Esophagus muscularis mucosa (tissue), 4 donors: ENCODE measurements around the gene PHIP.

Experiments
- EP300 ChIP-seq: sonication (generic); formaldehyde crosslinking; IDR thresholded peaks from one replicate; pipeline ENCODE4 v1.6.1; 2017; ENCODE audit warnings: antibody characterized with exemption
- POLR2A ChIP-seq: fragments of 450-650 bp; IDR thresholded peaks from one replicate; pipeline ENCODE4 v1.6.1; 2017; ENCODE audit warnings: antibody characterized with exemption, moderate library complexity, mild to moderate bottlenecking, low read depth
- POLR2AphosphoS5 ChIP-seq, 2 donors: sonication (generic); formaldehyde crosslinking; IDR thresholded peaks; one replicate each; pipeline ENCODE4 v1.6.1; 2017; ENCODE audit warnings: antibody characterized with exemption in 2 of 2
- TF ChIP-seq, protein P1 (sequence below), 3 experiments: fragments of 200-600 bp in 2 of 3; fragments of 450-650 bp in 1 of 3; sonication (generic) in 2 of 3; IDR thresholded peaks; one replicate each; pipeline ENCODE4 v1.5.1; 2017 to 2019; ENCODE audit warnings: antibody characterized with exemption in 3 of 3, mild to moderate bottlenecking in 2 of 3, moderate library complexity in 1 of 3

DNA sequence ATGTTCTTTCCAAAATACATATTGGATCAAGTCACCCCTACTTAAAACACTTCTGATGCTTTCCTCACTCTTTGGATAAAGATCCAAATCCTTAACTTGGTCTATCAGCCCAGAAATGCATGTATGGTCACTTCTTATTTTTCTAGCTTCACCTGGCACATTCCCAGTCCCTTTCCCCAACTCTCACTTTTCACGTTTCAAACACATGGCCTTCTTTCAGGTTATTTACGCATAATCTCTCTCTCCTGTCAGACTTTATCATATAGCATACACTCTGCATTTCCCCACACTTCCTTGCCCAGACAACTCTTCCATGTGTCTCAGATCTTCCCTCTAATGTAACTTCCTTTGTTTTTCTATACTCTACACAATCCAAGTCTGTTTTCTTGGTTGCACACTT lies 12.8 kb downstream of the PHIP start:
- TF ChIP-seq POLR2A, result no peak
- no peak for TF ChIP-seq POLR2AphosphoS5 (IDR thresholded peaks at IDR 0.05)
- TF ChIP-seq, protein P1, sequence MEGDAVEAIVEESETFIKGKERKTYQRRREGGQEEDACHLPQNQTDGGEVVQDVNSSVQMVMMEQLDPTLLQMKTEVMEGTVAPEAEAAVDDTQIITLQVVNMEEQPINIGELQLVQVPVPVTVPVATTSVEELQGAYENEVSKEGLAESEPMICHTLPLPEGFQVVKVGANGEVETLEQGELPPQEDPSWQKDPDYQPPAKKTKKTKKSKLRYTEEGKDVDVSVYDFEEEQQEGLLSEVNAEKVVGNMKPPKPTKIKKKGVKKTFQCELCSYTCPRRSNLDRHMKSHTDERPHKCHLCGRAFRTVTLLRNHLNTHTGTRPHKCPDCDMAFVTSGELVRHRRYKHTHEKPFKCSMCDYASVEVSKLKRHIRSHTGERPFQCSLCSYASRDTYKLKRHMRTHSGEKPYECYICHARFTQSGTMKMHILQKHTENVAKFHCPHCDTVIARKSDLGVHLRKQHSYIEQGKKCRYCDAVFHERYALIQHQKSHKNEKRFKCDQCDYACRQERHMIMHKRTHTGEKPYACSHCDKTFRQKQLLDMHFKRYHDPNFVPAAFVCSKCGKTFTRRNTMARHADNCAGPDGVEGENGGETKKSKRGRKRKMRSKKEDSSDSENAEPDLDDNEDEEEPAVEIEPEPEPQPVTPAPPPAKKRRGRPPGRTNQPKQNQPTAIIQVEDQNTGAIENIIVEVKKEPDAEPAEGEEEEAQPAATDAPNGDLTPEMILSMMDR (IDR thresholded peaks at IDR 0.05), result no peak
- TF ChIP-seq EP300, result no peak
